GM06990 (cell line): ENCODE measurements around the gene MRPL44.

Source experiments
- DNase-seq: peaks from one replicate; pipeline ENCODE4 v3.0.0-alpha.2; 2011; ENCODE audit not compliant: insufficient read length; ENCODE audit errors: extremely low read depth
- H3K27me3 ChIP-seq: replicated peaks from 2 replicates; pipeline ENCODE4 v1.6.0; 2011; ENCODE audit warnings: low read length; ENCODE audit not compliant: control insufficient read depth, insufficient read depth
- H3K36me3 ChIP-seq: 2 replicates; pipeline ENCODE4 v1.5.1; 2011; ENCODE audit warnings: low read length; ENCODE audit not compliant: control insufficient read depth, insufficient read depth
- H3K4me3 ChIP-seq: replicated peaks from 2 replicates; pipeline ENCODE4 v1.5.1; 2011; ENCODE audit warnings: low read depth, mild to moderate bottlenecking, control low read depth, low read length
- CTCF ChIP-seq: IDR thresholded peaks from 2 replicates; pipeline ENCODE4 v1.5.1; 2011; ENCODE audit warnings: low read length, control low read depth, mild to moderate bottlenecking, inconsistent platforms; ENCODE audit not compliant: insufficient read depth, poor library complexity, severe bottlenecking

MRPL44 gene

GRCh38 chr2:223941579-223942277, 15.5 kb upstream of the MRPL44 start:
- DNase-seq, result peak; percentile 47
- Histone ChIP-seq H3K27me3 (no peaks in the 10 kb centered on the region), H3K36me3 (no peaks in the 10 kb centered on the region), H3K4me3 (no peak overlapping the region)
- no peak for TF ChIP-seq CTCF

GRCh38 chr2:223943135-223943534, 14.1 kb upstream of the MRPL44 start:
- H3K27me3 ChIP-seq, result no peaks in the 10 kb centered on the region
- H3K36me3 ChIP-seq, result no peaks in the 10 kb centered on the region
- no peak for DNase-seq
- no peak for TF ChIP-seq CTCF
- H3K4me3 ChIP-seq, result peak overlapping the region; percentile 98

- no peak for TF ChIP-seq CTCF
- Histone ChIP-seq H3K36me3 (no peaks in the 10 kb centered on the region), H3K4me3 (peak overlapping the region; percentile 98), H3K27me3 (no peaks in the 10 kb centered on the region)
- DNase-seq, result no peak
Observed at GRCh38 chr2:223943561-223944008, 13.7 kb upstream of the MRPL44 start.

- peak; percentile 55 for DNase-seq
Observed at GRCh38 chr2:223944166-223944702, 13.0 kb upstream of the MRPL44 start.

GRCh38 chr2:223944703-223945531, 12.3 kb upstream of the MRPL44 start, which contains the start of gene WDFY1:
TSS of gene WDFY1 (minus strand) at chr2:223945335. CDS start at chr2:223945284, 51 bp downstream.
- H3K4me3 ChIP-seq, result peak within 1 kb of the TSS; percentile 98
- H3K27me3 ChIP-seq, result no peaks in the 10 kb centered on the region
- DNase-seq, result peak; percentile 90
- no peaks in the 10 kb centered on the region for H3K36me3 ChIP-seq
- TF ChIP-seq CTCF, result no peak

More at GRCh38 chr2:223944166-223944702, 13.0 kb upstream of the MRPL44 start:
- H3K4me3 ChIP-seq, result peak overlapping the region; percentile 98
- no peaks in the 10 kb centered on the region for H3K36me3 ChIP-seq
- H3K27me3 ChIP-seq, result no peaks in the 10 kb centered on the region
- TF ChIP-seq CTCF, result no peak
